Activated naive CD4-positive, alpha-beta T cell treated with anti-CD3 and anti-CD28 coated beads, Interleukin-2, amount 50 U/mL, for 16 hours (primary cell): ENCODE measurements around the gene TNFRSF4.

Experiments used
- DNase-seq: peaks from one replicate; pipeline ENCODE4 v3.0.0-alpha.2; 2020

TNFRSF4 gene

GRCh38 chr1:1232208-1232795 is 18.3 kb upstream of the TNFRSF4 start, which contains the start of gene B3GALT6:
Gene B3GALT6 (plus strand): TSS chr1:1232237. CDS start chr1:1232279, 42 bp downstream.
- DNase-seq, result no peak

DNA sequence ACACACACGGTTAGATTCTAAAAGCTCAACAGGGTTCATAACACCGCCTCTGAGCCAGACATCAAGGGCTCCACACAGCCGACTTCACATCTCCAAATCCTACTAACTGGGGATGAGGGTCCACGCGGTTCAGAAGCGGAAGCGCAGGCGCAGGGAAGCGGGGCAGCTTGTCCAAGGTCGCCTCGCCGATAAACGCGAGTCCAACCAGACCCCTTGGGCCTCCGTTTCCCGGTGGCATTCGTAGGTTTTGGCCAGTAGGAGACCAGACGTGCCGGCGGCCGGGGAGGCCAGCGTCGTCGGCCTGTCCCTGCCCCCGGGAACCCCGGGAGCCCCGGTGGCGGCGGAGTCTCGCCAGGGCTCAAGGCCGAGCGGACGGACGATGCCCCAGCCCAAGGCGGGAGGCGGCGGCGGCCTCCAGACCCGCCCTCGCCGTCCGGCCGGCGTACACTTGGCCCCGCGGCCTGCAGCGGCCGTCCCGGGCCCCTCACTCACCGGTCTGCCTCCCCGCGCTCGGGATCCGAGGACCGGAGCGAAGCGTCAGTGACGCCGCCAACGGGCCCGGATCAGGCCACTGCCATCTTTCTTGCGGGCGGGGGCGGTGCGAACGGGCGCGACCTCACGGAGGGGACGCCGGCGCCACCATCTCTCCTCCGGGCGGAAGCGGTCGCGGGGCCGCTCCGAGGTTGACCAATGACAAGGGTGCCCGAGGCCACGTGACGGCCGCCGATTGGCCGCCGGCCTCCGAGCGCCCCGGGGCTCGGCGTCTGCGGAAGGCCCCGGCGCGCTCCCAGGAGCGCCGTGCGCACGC is 17.7 kb upstream of the TNFRSF4 start, which contains the start of gene SDF4:
TSS of gene SDF4 (minus strand) at position 602 of the 808 bp plus-strand sequence. CDS start 3,229 bp downstream, outside the sequence.
- peak; percentile 97 for DNase-seq

DNA sequence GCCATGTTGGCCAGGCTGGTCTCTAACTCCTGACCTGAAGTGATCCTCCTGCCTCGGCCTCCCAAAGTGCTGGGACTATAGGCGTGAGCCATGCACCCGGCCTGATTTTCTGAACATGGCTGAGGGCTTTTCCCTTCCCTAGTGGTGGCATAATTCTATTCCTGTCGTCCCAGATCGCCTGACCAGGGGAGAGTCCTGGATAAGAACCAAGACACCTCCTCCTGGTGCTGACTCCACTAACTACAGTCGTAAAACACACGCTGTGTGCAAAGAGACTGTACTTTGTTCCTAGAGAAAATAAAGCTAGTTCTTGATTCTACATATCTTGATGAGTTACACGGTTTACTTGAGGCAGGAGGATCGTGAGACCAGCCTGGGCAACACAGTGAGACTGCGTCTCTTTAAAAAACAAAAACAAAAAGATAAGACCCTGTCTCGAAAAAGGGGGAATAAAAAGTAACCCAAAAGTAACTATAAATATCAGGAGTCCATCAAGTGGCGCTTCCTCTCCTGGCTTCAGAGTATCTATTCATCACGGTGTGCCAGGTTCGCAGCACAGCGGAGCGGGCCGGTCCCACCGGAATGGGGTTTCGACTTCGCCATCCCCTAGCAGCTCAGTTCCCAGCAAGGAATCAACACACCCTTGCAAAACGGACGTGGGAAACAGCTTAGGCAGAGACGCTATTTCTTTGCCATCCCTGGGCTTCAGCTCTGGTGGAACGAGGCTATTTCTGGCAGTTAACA is 16.9 kb upstream of the TNFRSF4 start:
- no peak for DNase-seq

- DNase-seq, result no peak
These were observed 15.8 kb upstream of the TNFRSF4 start for GRCh38 chr1:1229770-1230169.

DNA sequence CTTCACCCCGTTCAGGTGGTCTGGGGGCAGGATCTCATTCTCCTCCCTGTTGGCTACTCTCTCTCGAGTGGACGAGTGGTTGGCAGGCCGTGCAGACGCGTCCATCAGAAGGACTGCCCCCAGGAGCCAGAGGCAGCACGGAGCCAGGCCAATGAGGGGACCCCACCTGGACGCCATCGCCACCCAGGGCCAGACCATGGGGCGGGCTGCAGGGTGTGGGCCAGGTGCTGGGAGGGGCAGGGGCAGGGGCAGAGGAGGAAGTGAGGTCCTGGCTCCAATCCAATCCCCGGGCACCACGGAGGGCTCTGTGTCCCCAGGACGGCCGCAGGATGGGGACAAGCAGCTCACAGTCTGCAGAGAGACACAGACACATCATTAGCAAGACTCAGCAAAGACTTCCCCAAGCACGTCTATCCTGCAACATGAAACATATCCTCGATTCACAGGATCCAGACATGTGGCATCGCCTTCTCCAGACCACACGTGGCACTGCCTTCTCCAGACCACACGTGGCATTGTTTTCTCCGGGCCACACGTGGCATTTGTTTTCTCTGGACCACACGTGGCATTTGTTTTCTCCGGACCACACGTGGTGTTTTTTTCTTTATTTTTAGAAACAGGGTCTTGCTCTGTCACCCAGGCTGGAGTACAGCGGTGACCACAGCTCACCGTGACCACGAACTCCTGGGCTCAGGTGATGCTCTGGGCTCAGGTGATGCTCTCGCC is 14.8 kb upstream of the TNFRSF4 start:
- DNase-seq, result no peak

DNA sequence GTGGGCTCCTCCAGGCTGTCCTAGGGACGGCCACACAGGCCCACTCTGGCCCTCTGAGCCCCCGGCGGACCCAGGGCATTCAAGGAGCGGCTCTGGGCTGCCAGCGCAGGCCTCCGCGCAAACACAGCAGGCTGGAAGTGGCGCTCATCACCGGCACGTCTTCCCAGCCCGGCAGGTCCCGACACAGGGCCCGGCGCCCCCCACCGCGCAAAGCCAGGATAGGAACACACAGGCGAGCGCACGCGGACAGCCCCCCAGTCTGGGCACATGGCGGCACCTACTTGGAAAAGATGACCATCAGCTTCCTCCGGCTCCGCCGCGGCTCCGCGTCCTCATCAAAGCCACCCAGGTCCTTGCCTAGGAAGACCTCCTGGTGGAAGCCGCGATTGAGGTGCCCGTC is 14.2 kb upstream of the TNFRSF4 start:
- DNase-seq, result no peak

DNA sequence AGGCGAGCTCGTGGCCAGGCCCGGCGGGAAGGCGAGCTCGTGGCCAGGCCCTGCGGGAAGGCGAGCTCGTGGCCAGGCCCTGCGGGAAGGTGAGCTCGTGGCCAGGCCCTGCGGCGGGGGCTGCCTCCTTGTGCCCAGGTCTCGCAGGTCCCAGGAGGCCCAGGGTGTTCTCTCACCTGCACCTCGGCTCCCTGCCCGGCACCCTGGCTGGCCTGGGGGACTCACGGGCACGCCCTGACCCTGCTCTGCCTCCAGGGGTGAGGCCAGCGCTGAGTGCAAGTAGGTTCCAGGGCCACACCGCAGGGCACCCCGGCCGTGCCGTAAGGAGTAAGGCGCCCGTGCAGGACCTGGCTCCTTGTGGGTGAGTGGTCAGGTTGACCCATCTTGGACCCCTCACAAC is 13.4 kb upstream of the TNFRSF4 start:
- no peak for DNase-seq

GRCh38 chr1:1226566-1227362 is 12.8 kb upstream of the TNFRSF4 start:
- no peak for DNase-seq

GRCh38 chr1:1225913-1226312 is 12.0 kb upstream of the TNFRSF4 start:
- DNase-seq, result no peak

DNA sequence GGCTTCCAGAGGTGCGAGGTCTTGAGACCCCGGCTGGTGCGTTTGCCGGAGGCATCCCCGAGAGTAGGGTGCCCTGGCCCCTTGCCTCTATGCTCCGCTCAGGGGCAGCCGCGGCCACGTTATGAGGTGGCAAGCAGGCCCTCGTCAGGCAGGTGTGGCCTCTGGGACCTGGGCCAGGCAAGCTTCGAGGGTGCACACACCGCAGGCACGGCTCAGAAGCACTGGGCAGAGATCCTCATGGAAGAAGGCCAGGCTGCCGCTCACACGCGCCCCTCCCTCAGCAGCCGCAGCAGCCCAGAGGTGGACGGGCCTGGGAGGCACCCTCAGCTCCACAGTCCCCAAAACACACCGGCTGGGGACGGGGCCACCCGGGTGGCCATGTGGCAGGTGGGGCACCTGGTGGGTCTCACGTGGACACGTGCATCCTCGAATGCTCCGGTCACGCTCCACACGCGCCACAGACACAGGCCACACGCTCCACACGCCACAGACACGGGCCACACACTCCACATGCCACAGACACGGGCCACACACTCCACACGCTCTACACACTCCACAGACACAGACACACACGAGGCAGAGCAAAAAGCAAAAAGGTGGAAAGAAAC is 11.4 kb upstream of the TNFRSF4 start:
- DNase-seq, result no peak

DNA sequence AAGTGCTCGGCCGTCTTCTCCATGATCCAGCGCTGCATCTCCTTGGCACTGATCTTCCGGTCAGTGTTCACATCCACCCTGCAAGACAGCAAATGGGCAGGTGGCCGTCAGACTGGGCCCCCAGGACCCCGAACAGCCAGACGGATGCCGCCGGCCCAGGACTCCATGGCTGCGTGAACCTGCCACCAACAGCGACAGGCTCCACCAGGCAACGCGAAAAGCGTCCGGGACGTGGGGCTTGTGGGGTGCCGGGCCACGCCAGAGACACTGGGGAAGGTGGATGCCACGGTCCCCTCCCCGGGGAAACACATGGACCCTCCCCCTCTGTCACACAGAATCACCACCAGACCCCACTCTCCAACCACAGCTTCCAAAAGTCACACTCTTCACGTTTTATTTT is 9.9 kb upstream of the TNFRSF4 start:
- DNase-seq, result no peak

DNA sequence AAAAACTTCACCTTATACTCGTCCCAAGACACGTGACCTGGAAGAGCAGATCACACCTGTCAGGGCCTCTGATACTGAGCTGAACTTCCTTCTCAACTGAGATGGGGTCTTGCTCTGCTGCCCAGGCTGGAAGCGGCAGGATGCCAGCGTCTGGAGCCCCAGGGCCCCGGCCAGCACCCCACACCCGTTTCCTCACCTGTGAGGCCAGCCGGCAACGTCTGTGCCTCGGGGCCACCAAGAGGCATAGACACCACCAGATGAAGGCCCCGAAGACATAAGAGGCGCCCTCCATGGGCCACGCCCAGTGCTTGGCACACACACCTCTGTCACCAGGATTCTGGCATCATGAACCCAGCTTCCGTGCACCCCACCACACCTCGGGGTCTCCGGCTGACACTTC is 9.4 kb upstream of the TNFRSF4 start:
- no peak for DNase-seq

DNA sequence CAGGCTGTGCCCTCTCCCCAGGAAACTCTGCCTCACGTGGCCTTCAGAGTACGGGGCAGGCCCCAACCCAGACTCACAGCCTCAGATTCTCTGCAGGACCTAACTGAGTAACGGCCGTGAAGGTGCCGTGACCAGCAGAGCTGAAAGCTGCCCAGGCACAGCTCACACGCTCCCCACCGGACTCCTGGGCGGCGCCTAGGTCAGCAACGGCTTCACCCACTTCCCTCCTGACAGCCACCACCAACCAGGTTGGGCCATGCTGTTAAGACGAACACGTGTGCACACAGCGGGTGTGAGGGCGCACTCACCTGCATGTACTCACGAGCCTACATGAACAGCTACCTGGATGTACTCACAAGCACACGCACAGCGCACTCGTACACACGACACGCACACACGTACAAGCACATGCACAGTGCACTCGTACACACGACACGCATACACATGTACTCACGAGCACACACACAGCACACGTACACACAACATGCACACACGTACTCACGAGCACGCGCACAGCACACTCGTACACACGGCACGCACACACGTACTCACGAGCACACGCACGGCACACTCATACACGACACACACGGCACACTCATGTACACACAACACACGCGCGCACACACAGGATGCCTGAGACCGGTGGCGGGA is 8.7 kb upstream of the TNFRSF4 start:
- DNase-seq, result no peak

DNA sequence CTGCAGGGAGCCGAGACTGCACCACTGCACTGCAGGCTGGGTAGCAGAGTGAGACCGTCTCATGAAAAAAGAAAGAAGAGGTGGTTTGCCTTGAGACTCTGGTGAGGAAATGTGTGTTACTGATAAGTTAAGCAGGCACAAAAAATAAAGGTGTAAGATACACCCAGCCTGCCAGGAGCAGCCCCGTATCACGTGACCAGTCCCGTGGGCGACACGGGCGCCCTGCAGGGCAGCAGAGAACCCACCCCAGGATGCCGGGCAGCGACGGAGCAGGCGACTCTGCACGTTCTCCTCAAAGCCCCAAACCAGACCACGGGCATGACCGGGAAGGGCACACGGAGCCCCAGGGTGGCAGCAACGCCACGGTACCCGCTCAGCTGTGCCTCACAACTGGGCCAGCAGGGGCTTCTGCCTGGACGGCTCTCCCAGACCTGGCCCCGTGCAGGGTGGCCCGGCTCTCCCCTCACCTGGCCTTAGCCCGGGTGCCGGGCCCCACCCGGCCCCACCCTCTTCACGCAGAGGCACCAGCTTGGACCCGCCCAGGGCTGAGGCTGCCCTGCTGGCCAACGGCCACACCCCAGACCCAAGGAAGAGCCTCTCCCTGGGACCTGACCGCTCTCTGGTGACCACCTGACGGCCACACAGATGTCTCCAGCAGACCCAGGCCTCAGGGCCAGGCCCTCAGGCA is 8.1 kb upstream of the TNFRSF4 start:
- DNase-seq, result no peak

DNA sequence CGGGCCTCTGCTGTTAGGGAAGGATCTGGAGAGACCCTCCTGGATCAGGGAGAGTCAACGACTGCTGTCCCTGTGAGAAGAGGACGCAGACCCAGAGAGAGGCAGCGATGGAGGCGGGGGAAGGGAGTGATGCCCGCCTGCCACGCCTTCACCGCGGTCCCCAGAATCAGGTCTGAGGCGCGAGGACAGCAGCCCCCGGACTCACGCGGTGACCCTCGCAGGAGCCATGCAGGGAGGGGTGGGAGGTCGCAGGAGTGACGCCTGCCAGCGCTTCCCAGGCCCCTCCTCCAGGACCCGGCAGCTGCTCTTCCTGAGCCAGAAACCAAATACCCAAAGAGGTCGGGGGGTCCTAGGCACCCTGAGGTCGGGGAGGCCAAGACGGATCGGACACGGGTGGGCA is 6.2 kb upstream of the TNFRSF4 start:
- DNase-seq, result no peak

- DNase-seq, result no peak
These were observed 5.4 kb upstream of the TNFRSF4 start for GRCh38 chr1:1219341-1219740.

- no peak for DNase-seq
These were observed 4.7 kb upstream of the TNFRSF4 start for GRCh38 chr1:1218524-1219200.

- DNase-seq, result no peak
These were observed 3.9 kb upstream of the TNFRSF4 start for GRCh38 chr1:1217621-1218523.
